ENCODE measurements around the gene SCYGR3. TPM values are rescaled to one million over a fixed set of nuclear protein-coding genes. Genes with fewer than 3 reads are reported as not detected.
"Not testable (repeated sequence)": the region's sequence is repeated elsewhere in the genome, so short reads cannot be mapped to it uniquely, and the experiment has no call there.

SCYGR3 gene
- total RNA-seq, 4 donors from 2014 or later, result not detected

DNA sequence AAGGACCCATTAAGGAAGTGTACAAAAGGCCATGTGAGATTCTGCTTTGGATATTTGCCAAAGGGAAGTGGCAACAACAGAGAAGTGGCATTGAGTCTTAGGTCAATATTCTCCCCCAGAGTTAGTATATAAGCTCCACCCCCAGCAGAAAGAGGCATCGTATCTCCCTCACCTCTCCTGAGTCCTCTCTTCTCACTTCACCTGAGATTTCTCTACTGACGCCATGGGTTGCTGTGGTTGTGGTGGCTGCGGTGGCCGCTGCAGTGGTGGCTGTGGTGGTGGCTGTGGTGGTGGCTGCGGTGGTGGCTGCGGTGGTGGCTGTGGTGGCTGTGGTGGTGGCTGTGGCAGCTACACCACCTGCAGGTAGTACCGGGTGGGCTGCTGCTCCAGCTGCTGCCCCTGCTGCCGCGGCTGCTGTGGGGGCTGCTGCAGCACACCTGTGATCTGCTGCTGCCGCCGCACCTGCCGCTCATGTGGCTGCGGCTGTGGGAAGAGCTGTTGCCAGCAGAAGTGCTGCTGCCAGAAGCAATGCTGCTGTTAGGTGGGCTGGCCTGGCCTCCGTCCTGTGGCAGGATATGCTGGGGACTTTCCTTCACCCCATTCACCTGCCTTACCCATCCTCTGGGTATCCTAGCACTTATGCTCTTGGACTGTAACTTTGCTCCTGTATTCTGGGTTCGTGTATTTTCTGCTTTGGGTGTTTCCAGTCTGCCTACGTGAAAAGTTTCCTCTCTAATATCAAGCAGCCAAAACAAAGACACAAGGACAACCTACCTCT is 5.9 kb downstream of the SCYGR3 start:
- intact Hi-C loops (cut with DNase I; ENCODE audit: low total_unique reads) (no loop called here), in situ Hi-C loops (cut with MboI; ENCODE audit: low pct_ligation_motif_present in 1 of 4, low pct_unique_long_range_greater_than_20kb in 1 of 4, low sequenced_read_pairs in 3 of 4) (no loop called here)
- no peaks in the 10 kb centered on the region for H3K27me3 ChIP-seq
- DNase-seq, result no peak
- TF ChIP-seq POLR2AphosphoS5 (IDR thresholded peaks at IDR 0.05) (no peak), POLR2A (IDR thresholded peaks at IDR 0.05) (no peak)
- no peak overlapping the region for H3K27ac ChIP-seq
- 53 to 61% methylated on average over 4 to 14 of the region's 16 CpGs for WGBS, 2 donors (ENCODE audit: low coverage in 1 of 2)
- H3K4me3 ChIP-seq, result no peak overlapping the region
- H3K9me3 ChIP-seq, result no peaks in the 10 kb centered on the region
- H3K4me1 ChIP-seq, result peaks cover 0 to 3% (median 0%) of the 10 kb centered on the region in 4 donors
- no peaks in the 10 kb centered on the region for H3K36me3 ChIP-seq

DNA sequence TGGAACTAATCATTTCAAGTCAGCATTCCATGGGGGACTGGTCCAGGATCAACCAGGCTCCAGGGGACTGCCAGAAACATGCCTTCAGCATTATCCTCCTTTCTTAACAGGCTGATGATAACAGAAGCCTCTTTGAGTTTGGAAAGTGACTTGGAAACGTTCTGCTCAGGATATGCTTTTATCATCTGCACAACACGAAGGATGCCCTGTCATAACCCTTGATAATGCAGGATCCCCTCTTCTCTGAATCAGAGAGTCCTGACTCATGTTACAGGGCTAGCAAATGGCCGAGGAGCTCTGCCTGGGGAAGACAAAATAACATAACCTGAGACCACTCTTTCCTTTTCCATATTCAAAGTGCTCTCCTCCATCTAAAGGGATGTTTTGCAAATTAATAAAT is 6.7 kb downstream of the SCYGR3 start:
- WGBS, 2 donors (ENCODE audit: low coverage in 1 of 2), result 71 to 75% methylated on average over 3 of the region's 3 CpGs
- no peaks in the 10 kb centered on the region for H3K9me3 ChIP-seq
- no peak overlapping the region for H3K4me3 ChIP-seq
- DNase-seq, result no peak
- no peaks in the 10 kb centered on the region for H3K27me3 ChIP-seq
- H3K27ac ChIP-seq, result no peak overlapping the region
- TF ChIP-seq, protein P1, sequence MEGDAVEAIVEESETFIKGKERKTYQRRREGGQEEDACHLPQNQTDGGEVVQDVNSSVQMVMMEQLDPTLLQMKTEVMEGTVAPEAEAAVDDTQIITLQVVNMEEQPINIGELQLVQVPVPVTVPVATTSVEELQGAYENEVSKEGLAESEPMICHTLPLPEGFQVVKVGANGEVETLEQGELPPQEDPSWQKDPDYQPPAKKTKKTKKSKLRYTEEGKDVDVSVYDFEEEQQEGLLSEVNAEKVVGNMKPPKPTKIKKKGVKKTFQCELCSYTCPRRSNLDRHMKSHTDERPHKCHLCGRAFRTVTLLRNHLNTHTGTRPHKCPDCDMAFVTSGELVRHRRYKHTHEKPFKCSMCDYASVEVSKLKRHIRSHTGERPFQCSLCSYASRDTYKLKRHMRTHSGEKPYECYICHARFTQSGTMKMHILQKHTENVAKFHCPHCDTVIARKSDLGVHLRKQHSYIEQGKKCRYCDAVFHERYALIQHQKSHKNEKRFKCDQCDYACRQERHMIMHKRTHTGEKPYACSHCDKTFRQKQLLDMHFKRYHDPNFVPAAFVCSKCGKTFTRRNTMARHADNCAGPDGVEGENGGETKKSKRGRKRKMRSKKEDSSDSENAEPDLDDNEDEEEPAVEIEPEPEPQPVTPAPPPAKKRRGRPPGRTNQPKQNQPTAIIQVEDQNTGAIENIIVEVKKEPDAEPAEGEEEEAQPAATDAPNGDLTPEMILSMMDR (IDR thresholded peaks at IDR 0.05), result no peak
- TF ChIP-seq POLR2A (IDR thresholded peaks at IDR 0.05), result no peak
- no peak for TF ChIP-seq POLR2AphosphoS5 (IDR thresholded peaks at IDR 0.05)
- H3K36me3 ChIP-seq, result no peaks in the 10 kb centered on the region
- intact Hi-C loops (cut with DNase I; ENCODE audit: low total_unique reads), result no loop called here
- peaks cover 0 to 3% (median 0%) of the 10 kb centered on the region in 4 donors for H3K4me1 ChIP-seq
- in situ Hi-C loops (cut with MboI; ENCODE audit: low pct_ligation_motif_present in 1 of 4, low pct_unique_long_range_greater_than_20kb in 1 of 4, low sequenced_read_pairs in 3 of 4), result no loop called here

DNA sequence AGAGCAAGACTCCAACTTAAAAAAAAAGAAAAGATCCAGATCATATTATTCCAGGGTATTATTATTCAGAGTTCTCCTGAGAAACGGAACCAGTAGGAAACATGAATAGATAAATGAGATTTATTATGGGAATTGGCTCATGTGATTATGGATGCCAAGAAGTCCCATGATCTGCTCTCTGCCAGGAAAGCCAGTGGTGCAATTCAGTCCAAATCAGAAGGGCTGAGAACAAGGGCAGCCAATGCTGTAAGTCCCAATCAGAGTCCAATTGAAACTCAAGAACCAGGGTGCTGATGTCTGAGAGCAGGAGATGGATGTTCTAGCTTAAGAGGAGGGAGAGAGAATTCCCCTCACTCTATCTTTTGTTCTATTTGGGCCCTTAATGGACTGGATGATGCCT is 8.2 kb downstream of the SCYGR3 start:
- Histone ChIP-seq H3K36me3 (no peaks in the 10 kb centered on the region), H3K9me3 (no peaks in the 10 kb centered on the region), H3K4me1 (peaks cover 0 to 3% (median under 1%) of the 10 kb centered on the region in 4 donors), H3K27me3 (no peaks in the 10 kb centered on the region), H3K4me3 (no peak overlapping the region), H3K27ac (no peak overlapping the region)
- WGBS, 2 donors (ENCODE audit: low coverage in 1 of 2), result 81 to 90% methylated on average over 1 of the region's 1 CpG
- in situ Hi-C loops (cut with MboI; ENCODE audit: low pct_ligation_motif_present in 1 of 4, low pct_unique_long_range_greater_than_20kb in 1 of 4, low sequenced_read_pairs in 3 of 4), result no loop called here
- no peak for DNase-seq
- TF ChIP-seq, protein P1 (IDR thresholded peaks at IDR 0.05), result no peak
- TF ChIP-seq POLR2A (IDR thresholded peaks at IDR 0.05) (no peak), EP300 (IDR thresholded peaks at IDR 0.05; ENCODE audit: low read depth) (no peak), POLR2AphosphoS5 (IDR thresholded peaks at IDR 0.05) (no peak)
- intact Hi-C loops (cut with DNase I; ENCODE audit: low total_unique reads), result no loop called here

DNA sequence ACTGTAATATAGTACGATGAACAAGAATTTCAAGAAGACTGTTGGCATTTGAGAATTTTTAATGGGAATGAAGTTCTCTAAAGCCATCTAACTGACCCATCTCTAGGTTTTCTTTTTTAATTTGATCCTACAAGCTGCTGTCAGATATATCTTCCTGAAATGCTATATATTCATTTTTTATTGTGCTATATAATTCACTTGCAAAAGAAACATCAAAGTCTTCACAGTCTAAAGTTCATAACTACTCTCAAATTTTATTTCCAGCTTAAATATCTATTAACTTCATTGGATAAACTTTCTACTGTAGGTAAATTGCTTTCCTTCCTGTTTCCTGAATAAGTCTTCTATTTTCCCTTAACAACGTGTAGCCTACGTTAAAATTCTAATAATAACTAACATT is 12.3 kb downstream of the SCYGR3 start:
- H3K9me3 ChIP-seq, result no peaks in the 10 kb centered on the region
- H3K4me3 ChIP-seq, result no peak overlapping the region
- DNase-seq, result no peak
- TF ChIP-seq EP300 (IDR thresholded peaks at IDR 0.05; ENCODE audit: low read depth) (no peak), POLR2A (IDR thresholded peaks at IDR 0.05) (no peak), POLR2AphosphoS5 (IDR thresholded peaks at IDR 0.05) (no peak)
- TF ChIP-seq, protein P1 (IDR thresholded peaks at IDR 0.05), result no peak
- peaks cover 0 to 4% (median 0%) of the 10 kb centered on the region in 4 donors for H3K4me1 ChIP-seq
- H3K36me3 ChIP-seq, result no peaks in the 10 kb centered on the region
- intact Hi-C loops (cut with DNase I; ENCODE audit: low total_unique reads) (no loop called here), in situ Hi-C loops (cut with MboI; ENCODE audit: low pct_ligation_motif_present in 1 of 4, low pct_unique_long_range_greater_than_20kb in 1 of 4, low sequenced_read_pairs in 3 of 4) (no loop called here)
- 40 to 66% methylated on average over 3 of the region's 3 CpGs for WGBS, 2 donors (ENCODE audit: low coverage in 1 of 2)
- H3K27me3 ChIP-seq, result no peaks in the 10 kb centered on the region
- no peak overlapping the region for H3K27ac ChIP-seq

DNA sequence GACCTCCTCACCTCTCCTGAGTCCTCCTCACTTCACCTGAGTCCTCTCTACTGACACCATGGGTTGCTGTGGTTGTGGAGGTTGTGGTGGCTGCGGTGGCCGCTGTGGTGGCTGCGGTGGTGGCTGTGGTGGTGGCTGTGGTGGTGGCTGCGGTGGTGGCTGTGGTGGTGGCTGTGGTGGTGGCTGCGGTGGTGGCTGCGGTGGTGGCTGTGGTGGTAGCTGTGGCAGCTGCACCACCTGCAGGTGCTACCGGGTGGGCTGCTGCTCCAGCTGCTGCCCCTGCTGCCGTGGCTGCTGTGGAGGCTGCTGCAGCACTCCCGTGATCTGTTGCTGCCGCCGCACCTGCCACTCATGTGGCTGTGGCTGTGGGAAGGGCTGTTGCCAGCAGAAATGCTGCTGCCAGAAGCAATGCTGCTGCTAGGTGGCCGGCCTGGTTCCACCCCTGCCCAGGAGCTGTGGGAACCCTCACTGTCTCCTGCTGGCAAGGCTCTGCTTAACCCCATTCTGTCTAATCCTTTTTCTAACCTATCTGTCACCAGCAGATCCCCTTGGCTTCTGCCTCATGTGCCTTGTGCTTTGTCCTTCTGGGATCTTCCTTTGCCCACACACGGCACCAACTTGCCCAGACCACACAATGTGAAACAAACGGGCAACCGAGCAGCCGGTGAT is 15.7 kb downstream of the SCYGR3 start, which contains the start of gene SCYGR2:
SCYGR2 (plus strand) TSS at position 59 of the 669 bp plus-strand sequence; CDS start at position 59, 0 bp downstream.
- H3K4me3 ChIP-seq; DNase-seq; H3K4me1 ChIP-seq; H3K27ac ChIP-seq; intact Hi-C loops (cut with DNase I; ENCODE audit: low total_unique reads); in situ Hi-C loops (cut with MboI; ENCODE audit: low pct_ligation_motif_present in 1 of 4, low pct_unique_long_range_greater_than_20kb in 1 of 4, low sequenced_read_pairs in 3 of 4); H3K27me3 ChIP-seq; H3K36me3 ChIP-seq; H3K9me3 ChIP-seq: not testable (repeated sequence)
- WGBS, 2 donors (ENCODE audit: low coverage in 1 of 2), result 72 to 82% methylated on average over 4 to 16 of the region's 16 CpGs

Data from transverse colon (tissue), 4 donors.